H9 (cell line): ENCODE data around the gene KDM4C. TPM values are rescaled to one million over a fixed set of nuclear protein-coding genes. Genes with fewer than 3 reads are reported as not detected.

Experiments used
- DNase-seq: peaks from one replicate; pipeline ENCODE4 v3.0.0-alpha.2; 2017
- H2AFZ ChIP-seq: one replicate; pipeline ENCODE4 v1.6.1; 2013; ENCODE audit warnings: mild to moderate bottlenecking, low read length, control low read depth, moderate library complexity
- H2AK5ac ChIP-seq: 2 replicates; pipeline ENCODE4 v1.6.1; 2013; ENCODE audit warnings: low read length, control low read depth, mixed read lengths; ENCODE audit not compliant: insufficient read length
- H2BK120ac ChIP-seq: one replicate; pipeline ENCODE4 v1.6.1; 2013; ENCODE audit warnings: low read depth, mild to moderate bottlenecking, low read length, control low read depth, inconsistent platforms; ENCODE audit not compliant: poor library complexity, severe bottlenecking
- H2BK12ac ChIP-seq: 2 replicates; pipeline ENCODE4 v1.6.1; 2013; ENCODE audit warnings: low read length, control low read depth, mixed read lengths, low read depth; ENCODE audit not compliant: insufficient read length
- H2BK15ac ChIP-seq: 2 replicates; pipeline ENCODE4 v1.6.1; 2013; ENCODE audit warnings: low read depth, low read length, control low read depth
- H2BK20ac ChIP-seq: one replicate; pipeline ENCODE4 v1.6.1; 2013; ENCODE audit warnings: low read depth, mild to moderate bottlenecking, low read length, control low read depth, inconsistent platforms; ENCODE audit not compliant: poor library complexity, severe bottlenecking
- H2BK5ac ChIP-seq: 2 replicates; pipeline ENCODE4 v1.6.1; 2013; ENCODE audit warnings: low read length, control low read depth, mixed read lengths; ENCODE audit not compliant: insufficient read length
- H3K14ac ChIP-seq: 2 replicates; pipeline ENCODE4 v1.6.1; 2013; ENCODE audit warnings: low read length, control low read depth; ENCODE audit not compliant: insufficient read depth
- H3K18ac ChIP-seq: 2 replicates; pipeline ENCODE4 v1.6.1; 2013; ENCODE audit warnings: low read depth, mild to moderate bottlenecking, mixed read lengths, low read length, control low read depth; ENCODE audit not compliant: insufficient read length
- H3K23ac ChIP-seq: 2 replicates; pipeline ENCODE4 v1.6.1; 2013; ENCODE audit warnings: low read length, control low read depth, mixed read lengths, low read depth; ENCODE audit not compliant: insufficient read length
- H3K23me2 ChIP-seq: 2 replicates; pipeline ENCODE4 v1.6.1; 2013; ENCODE audit warnings: low read depth, mild to moderate bottlenecking, mixed read lengths, low read length, control low read depth; ENCODE audit not compliant: insufficient read length, poor library complexity, severe bottlenecking
- H3K27ac ChIP-seq: 2 replicates; pipeline ENCODE4 v1.5.1; 2013; ENCODE audit warnings: low read length, control low read depth, mixed read lengths, low read depth; ENCODE audit not compliant: insufficient read length
- H3K27me3 ChIP-seq: 2 replicates; pipeline ENCODE4 v1.6.1; 2013; ENCODE audit warnings: low read length, control low read depth, inconsistent platforms; ENCODE audit not compliant: insufficient read depth
- H3K4ac ChIP-seq: 2 replicates; pipeline ENCODE4 v1.6.1; 2013; ENCODE audit warnings: low read depth, mild to moderate bottlenecking, control low read depth, inconsistent platforms, low read length, moderate library complexity
- H3K4me1 ChIP-seq: 2 replicates; pipeline ENCODE4 v1.6.1; 2013; ENCODE audit warnings: low read length, control low read depth, inconsistent platforms; ENCODE audit not compliant: insufficient read depth
- H3K4me2 ChIP-seq: 2 replicates; pipeline ENCODE4 v1.6.1; 2013; ENCODE audit warnings: low read length, control low read depth, mixed read lengths; ENCODE audit not compliant: insufficient read length, insufficient read depth
- H3K56ac ChIP-seq: 2 replicates; pipeline ENCODE4 v1.6.1; 2013; ENCODE audit warnings: low read depth, mild to moderate bottlenecking, mixed read lengths, low read length, control low read depth; ENCODE audit not compliant: insufficient read length
- H3K79me1 ChIP-seq: 2 replicates; pipeline ENCODE4 v1.6.1; 2013; ENCODE audit warnings: low read depth, mild to moderate bottlenecking, moderate library complexity, low read length, control low read depth, inconsistent platforms; ENCODE audit not compliant: insufficient read depth, poor library complexity, severe bottlenecking
- H3K79me2 ChIP-seq: 2 replicates; pipeline ENCODE4 v1.6.1; 2013; ENCODE audit warnings: low read length, control low read depth, inconsistent platforms; ENCODE audit not compliant: insufficient read depth
- H3K9ac ChIP-seq: 2 replicates; pipeline ENCODE4 v1.6.1; 2013; ENCODE audit warnings: low read length, control low read depth, mixed read lengths; ENCODE audit not compliant: insufficient read length; ENCODE audit errors: extremely low read depth
- H3K9me3 ChIP-seq: one replicate; pipeline ENCODE4 v1.6.1; 2013; ENCODE audit warnings: low read depth, low read length, inconsistent platforms; ENCODE audit not compliant: control insufficient read depth
- H3T11ph ChIP-seq: one replicate; pipeline ENCODE4 v1.6.1; 2013; ENCODE audit warnings: mild to moderate bottlenecking, low read length, control low read depth, inconsistent platforms
- H4K20me1 ChIP-seq: one replicate; pipeline ENCODE4 v1.6.1; 2013; ENCODE audit not compliant: control insufficient read depth, insufficient read length, insufficient read depth
- H4K5ac ChIP-seq: 2 replicates; pipeline ENCODE4 v1.6.1; 2013; ENCODE audit warnings: low read depth, mild to moderate bottlenecking, mixed read lengths, low read length, control low read depth; ENCODE audit not compliant: insufficient read length
- H4K8ac ChIP-seq: replicated peaks from 2 replicates; pipeline ENCODE4 v1.6.1; 2013; ENCODE audit warnings: low read length, control low read depth, mixed read lengths, low read depth; ENCODE audit not compliant: insufficient read length
- H4K91ac ChIP-seq: 2 replicates; pipeline ENCODE4 v1.6.1; 2013; ENCODE audit warnings: low read depth, mild to moderate bottlenecking, moderate library complexity, mixed read lengths, low read length, control low read depth; ENCODE audit not compliant: insufficient read length
- H3K27ac Mint-ChIP-seq, 3 experiments: 2 replicates in 2 of 3; 3 replicates in 1 of 3; pipeline ENCODE4 v1.8.0; 2020 to 2021; ENCODE audit warnings: mixed read lengths in 3 of 3, mild to moderate bottlenecking in 1 of 3, moderate library complexity in 1 of 3
- H3K27me3 Mint-ChIP-seq: 2 replicates; pipeline ENCODE4 v1.8.0; 2021; ENCODE audit warnings: low read depth, mild to moderate bottlenecking, moderate library complexity, mixed read lengths
- H3K36me3 Mint-ChIP-seq, 3 experiments: 2 replicates in 2 of 3; 3 replicates in 1 of 3; pipeline ENCODE4 v1.8.0; 2020 to 2021; ENCODE audit warnings: low read depth in 3 of 3, mixed read lengths in 3 of 3; ENCODE audit not compliant: insufficient read depth in 1 of 3
- H3K4me1 Mint-ChIP-seq, 2 experiments: 2 replicates each; pipeline ENCODE4 v1.8.0; 2020; ENCODE audit warnings: mixed read lengths in 2 of 2
- H3K4me3 Mint-ChIP-seq, 2 experiments: 2 replicates in 1 of 2; 3 replicates in 1 of 2; pipeline ENCODE4 v1.8.0; 2020 to 2021; ENCODE audit warnings: mild to moderate bottlenecking in 2 of 2, mixed read lengths in 2 of 2, moderate library complexity in 1 of 2
- H3K9me3 Mint-ChIP-seq, 2 experiments: 2 replicates in 1 of 2; 3 replicates in 1 of 2; pipeline ENCODE4 v1.8.0; 2020; ENCODE audit warnings: mild to moderate bottlenecking in 2 of 2, mixed read lengths in 2 of 2, moderate library complexity in 1 of 2
- WGBS: extraction: QIAGEN DNeasy Blood & Tissue Kit; methylation state at CpG from one replicate; pipeline ENCODE4 v1.1.7; 2013; ENCODE audit warnings: missing lambda C conversion rate, low lambda C conversion rate, mixed read lengths; ENCODE audit not compliant: insufficient read length; ENCODE audit errors: extremely low coverage; 5-methylcytosine and 5-hydroxymethylcytosine counted together
- total RNA-seq: library from RNA; stranded (reverse); gene quantifications from 2 replicates; pipeline ENCODE4 v1.2.1, GENCODE V29; 2021
- TF ChIP-seq, protein P1 (sequence below): fragments of 200-600 bp; sonication (generic); conservative IDR thresholded peaks from 3 replicates; pipeline ENCODE4 v1.8.0; 2021; ENCODE audit warnings: antibody characterized with exemption, mild to moderate bottlenecking

KDM4C gene
- total RNA-seq, 1 experiment from 2014 or later: 24.0 TPM

DNA sequence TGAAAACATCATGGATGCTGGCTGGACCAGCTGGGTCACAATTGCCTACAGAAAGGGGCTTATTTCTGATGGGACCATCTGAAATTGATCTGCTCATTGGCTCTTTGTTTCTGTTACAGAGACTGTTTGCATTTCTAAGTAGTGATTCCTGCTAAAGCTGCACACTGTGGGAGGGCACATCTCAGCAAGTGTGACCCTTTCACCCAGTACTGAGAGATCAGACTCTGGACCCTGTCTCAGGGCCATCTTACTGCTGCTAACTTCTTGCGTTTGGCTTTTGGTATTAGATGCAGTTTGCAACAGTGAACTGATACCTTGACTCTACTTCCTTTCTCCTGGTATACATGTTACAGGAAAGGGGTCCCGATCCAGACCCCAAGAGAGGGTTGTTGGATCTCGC is 24.5 kb upstream of the KDM4C start:
- Histone ChIP-seq H2BK15ac (no peak overlapping the region), H3K9ac (no peak overlapping the region), H2AFZ (no peak overlapping the region), H3K79me1 (no peaks in the 10 kb centered on the region), H3K9me3 (no peaks in the 10 kb centered on the region), H3K27ac (no peak overlapping the region), H3K4me2 (no peak overlapping the region), H2BK5ac (no peak overlapping the region), H4K91ac (no peak overlapping the region), H2BK20ac (no peak overlapping the region), H3K4ac (no peak overlapping the region), H3K56ac (no peak overlapping the region), H3K23me2 (no peaks in the 10 kb centered on the region), H3K23ac (no peak overlapping the region), H2BK120ac (no peak overlapping the region), H3T11ph (no peak overlapping the region), H3K14ac (no peak overlapping the region), H2BK12ac (no peak overlapping the region), H3K4me1 (no peaks in the 10 kb centered on the region), H4K20me1 (no peaks in the 10 kb centered on the region), H2AK5ac (no peak overlapping the region), H3K79me2 (no peaks in the 10 kb centered on the region), H4K5ac (no peak overlapping the region), H4K8ac (no peak overlapping the region), H3K18ac (no peak overlapping the region), H3K27me3 (no peaks in the 10 kb centered on the region)
- Mint-ChIP-seq H3K4me3 (no peak overlapping the region), H3K27ac (no peak overlapping the region), H3K9me3 (peaks cover 11 to 15% of the 10 kb centered on the region in 2 experiments), H3K27me3 (no peaks in the 10 kb centered on the region), H3K4me1 (no peaks in the 10 kb centered on the region), H3K36me3 (peaks cover 0 to 14% (median 10%) of the 10 kb centered on the region in 3 experiments)
- no peak for DNase-seq
- WGBS: no CpG with 5 or more reads among the region's 3 CpGs
- TF ChIP-seq, protein P1, sequence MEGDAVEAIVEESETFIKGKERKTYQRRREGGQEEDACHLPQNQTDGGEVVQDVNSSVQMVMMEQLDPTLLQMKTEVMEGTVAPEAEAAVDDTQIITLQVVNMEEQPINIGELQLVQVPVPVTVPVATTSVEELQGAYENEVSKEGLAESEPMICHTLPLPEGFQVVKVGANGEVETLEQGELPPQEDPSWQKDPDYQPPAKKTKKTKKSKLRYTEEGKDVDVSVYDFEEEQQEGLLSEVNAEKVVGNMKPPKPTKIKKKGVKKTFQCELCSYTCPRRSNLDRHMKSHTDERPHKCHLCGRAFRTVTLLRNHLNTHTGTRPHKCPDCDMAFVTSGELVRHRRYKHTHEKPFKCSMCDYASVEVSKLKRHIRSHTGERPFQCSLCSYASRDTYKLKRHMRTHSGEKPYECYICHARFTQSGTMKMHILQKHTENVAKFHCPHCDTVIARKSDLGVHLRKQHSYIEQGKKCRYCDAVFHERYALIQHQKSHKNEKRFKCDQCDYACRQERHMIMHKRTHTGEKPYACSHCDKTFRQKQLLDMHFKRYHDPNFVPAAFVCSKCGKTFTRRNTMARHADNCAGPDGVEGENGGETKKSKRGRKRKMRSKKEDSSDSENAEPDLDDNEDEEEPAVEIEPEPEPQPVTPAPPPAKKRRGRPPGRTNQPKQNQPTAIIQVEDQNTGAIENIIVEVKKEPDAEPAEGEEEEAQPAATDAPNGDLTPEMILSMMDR: no peak
